ENCODE data around the gene TMIGD1. TPM values are rescaled to one million over a fixed set of nuclear protein-coding genes. Genes with fewer than 3 reads are reported as not detected.

The TMIGD1 gene
- total RNA-seq, 1 experiment from 2014 or later, result not detected

DNA sequence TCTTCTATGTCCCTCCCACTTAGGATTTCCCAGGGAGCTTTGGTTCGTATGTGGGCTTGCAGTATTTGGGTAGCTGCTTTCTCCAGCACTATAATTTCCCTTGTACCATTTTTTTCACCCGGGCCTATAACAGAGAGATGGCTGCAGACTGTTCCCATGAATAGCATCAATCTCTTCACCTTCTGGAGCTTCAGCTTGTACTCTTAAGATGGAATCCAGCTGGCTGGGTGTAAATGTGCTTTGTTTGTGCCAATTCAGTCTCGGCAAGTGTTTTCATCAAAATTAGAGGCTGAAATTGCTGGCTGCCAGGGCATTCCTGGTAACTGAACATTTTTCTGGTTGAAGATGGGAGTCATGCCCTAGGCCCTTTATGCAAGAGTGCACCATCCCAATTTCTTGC is 32.7 kb upstream of the TMIGD1 start:
- no peaks in the 10 kb centered on the region for H3K36me3 ChIP-seq (ENCODE audit: insufficient read depth, low read length)
- H4K20me1 ChIP-seq (ENCODE audit: insufficient read depth, low read depth, low read length), result no peaks in the 10 kb centered on the region

DNA sequence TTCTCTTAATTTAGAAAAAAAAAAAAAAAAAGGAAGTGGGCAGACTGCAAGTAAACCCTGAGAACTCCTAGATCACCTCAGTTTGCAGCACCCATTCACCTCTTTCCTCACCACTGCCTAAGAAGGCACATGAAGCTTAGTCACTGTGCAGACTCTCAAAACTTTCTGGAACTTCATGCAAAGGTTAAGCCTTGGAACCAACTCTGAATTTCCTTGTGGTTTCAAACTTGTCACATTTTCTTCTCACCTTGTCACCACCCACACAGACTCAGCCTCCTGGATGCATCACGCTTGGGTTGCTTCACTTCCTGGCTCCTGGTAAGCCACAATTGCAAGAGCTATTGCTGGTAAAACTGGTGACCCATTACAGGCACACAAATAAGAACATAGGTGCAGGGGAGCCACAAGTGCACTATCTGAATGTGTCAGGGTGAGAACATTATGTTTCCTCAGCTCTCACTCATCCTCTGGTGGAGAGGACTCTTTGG is 29.9 kb upstream of the TMIGD1 start:
- Histone ChIP-seq H3K4me3 (ENCODE audit: low read length) (no peak overlapping the region), H3K27ac (ENCODE audit: low read length) (no peak overlapping the region), H3K79me2 (ENCODE audit: low read length) (no peaks in the 10 kb centered on the region)

More for the DNA sequence above, 32.7 kb upstream of the TMIGD1 start:
- Histone ChIP-seq H3K9me2 (replicated peaks; ENCODE audit: insufficient read depth, low read length) (no peaks in the 10 kb centered on the region), H3K4me2 (ENCODE audit: low read depth, low read length, poor library complexity, severe bottlenecking) (no peak overlapping the region), H3K4me3 (ENCODE audit: low read length) (no peak overlapping the region), H3K9me3 (ENCODE audit: low read length) (peaks cover 4% of the 10 kb centered on the region; the same call in 1 of the 2 replicates), H3K27ac (ENCODE audit: low read length) (no peak overlapping the region), H2AFZ (ENCODE audit: low read length) (no peak overlapping the region), H3K4me1 (ENCODE audit: low read length) (peaks cover 13% of the 10 kb centered on the region), H3K79me2 (ENCODE audit: low read length) (no peaks in the 10 kb centered on the region), H3K27me3 (ENCODE audit: low read length) (no peaks in the 10 kb centered on the region), H3K9ac (ENCODE audit: low read length) (no peak overlapping the region)
- DNase-seq, result no peak

DNA sequence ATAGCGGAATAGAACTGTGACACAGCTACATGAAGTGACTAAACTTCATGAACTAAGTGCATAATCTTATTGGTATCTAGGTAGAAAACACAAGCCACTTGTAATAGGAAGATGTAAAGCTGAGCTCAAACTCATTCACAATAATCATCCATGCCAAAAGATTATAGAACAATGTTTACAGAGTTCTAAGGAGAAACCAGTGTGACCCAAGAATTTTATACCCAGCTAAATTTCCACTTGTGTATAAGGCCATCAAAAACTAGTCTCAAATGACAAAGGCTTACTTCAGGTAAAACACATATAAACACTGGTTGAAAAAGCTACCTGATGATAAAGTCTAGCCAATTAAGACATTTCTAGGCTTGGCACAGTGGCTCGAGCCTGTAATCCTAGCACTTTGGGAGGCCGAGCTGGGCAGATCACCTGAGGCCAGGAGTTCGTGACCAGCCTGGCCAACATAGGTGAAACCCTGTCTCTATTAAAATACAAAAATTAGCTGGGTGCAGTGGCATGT is 28.0 kb upstream of the TMIGD1 start:
- Histone ChIP-seq H3K79me2 (ENCODE audit: low read length) (no peaks in the 10 kb centered on the region), H3K27ac (ENCODE audit: low read length) (no peak overlapping the region), H3K9me3 (ENCODE audit: low read length) (peaks cover 4% of the 10 kb centered on the region; the same call in 1 of the 2 replicates), H2AFZ (ENCODE audit: low read length) (no peak overlapping the region), H3K4me1 (ENCODE audit: low read length) (peaks cover 13% of the 10 kb centered on the region), H3K36me3 (ENCODE audit: insufficient read depth, low read length) (no peaks in the 10 kb centered on the region), H3K9ac (ENCODE audit: low read length) (no peak overlapping the region), H3K4me3 (ENCODE audit: low read length) (no peak overlapping the region), H3K4me2 (ENCODE audit: low read depth, low read length, poor library complexity, severe bottlenecking) (no peak overlapping the region), H4K20me1 (ENCODE audit: insufficient read depth, low read depth, low read length) (no peaks in the 10 kb centered on the region), H3K27me3 (ENCODE audit: low read length) (no peaks in the 10 kb centered on the region), H3K9me2 (replicated peaks; ENCODE audit: insufficient read depth, low read length) (no peaks in the 10 kb centered on the region)
- no peak for DNase-seq

More for the DNA sequence above, 29.9 kb upstream of the TMIGD1 start:
- Histone ChIP-seq H2AFZ (ENCODE audit: low read length) (no peak overlapping the region), H3K9ac (ENCODE audit: low read length) (no peak overlapping the region), H3K4me1 (ENCODE audit: low read length) (peaks cover 13% of the 10 kb centered on the region), H3K9me2 (replicated peaks; ENCODE audit: insufficient read depth, low read length) (no peaks in the 10 kb centered on the region), H3K9me3 (ENCODE audit: low read length) (peaks cover 4% of the 10 kb centered on the region; the same call in 1 of the 2 replicates), H3K27me3 (ENCODE audit: low read length) (no peaks in the 10 kb centered on the region), H3K4me2 (ENCODE audit: low read depth, low read length, poor library complexity, severe bottlenecking) (peak overlapping the region; percentile 45), H3K36me3 (ENCODE audit: insufficient read depth, low read length) (no peaks in the 10 kb centered on the region), H4K20me1 (ENCODE audit: insufficient read depth, low read depth, low read length) (no peaks in the 10 kb centered on the region)
- peak; percentile 68 for DNase-seq

DNA sequence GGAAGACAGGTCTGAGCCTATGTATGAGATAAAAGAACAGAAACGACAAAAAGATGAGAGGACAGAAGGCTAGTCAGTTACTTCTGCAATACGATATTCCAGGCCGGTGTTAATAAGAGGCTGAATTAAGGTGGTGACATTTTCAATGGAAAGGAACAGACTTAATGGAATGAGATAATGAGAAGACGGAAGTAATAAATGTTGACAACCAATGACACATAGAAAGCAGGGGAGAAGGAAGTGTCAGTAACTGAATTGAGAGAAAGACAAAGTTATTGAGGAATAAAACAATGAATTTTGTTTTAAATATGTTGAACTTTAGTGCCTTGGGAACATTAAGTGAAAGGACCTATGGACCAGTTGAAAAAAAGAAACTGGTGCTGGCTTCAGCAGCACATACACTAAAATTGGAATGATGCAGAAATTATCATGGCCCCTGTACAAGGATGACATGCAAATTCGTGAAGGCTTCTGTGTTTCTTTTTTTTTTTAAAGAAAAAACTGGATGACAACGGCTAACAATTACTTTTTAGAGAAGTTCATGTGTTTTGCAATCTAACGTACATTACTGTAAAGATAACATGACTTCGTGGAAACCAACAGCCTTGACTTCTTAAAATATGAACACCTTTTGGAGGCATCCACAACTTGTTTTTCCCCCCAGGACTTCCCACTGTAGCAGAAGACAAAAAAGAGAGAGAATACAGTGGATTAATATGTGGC is 26.4 kb upstream of the TMIGD1 start:
- Histone ChIP-seq H4K20me1 (ENCODE audit: insufficient read depth, low read depth, low read length) (no peaks in the 10 kb centered on the region), H2AFZ (ENCODE audit: low read length) (no peak overlapping the region), H3K4me1 (ENCODE audit: low read length) (peaks cover 13% of the 10 kb centered on the region), H3K27me3 (ENCODE audit: low read length) (no peaks in the 10 kb centered on the region), H3K4me3 (ENCODE audit: low read length) (no peak overlapping the region), H3K9me3 (ENCODE audit: low read length) (peaks cover 4% of the 10 kb centered on the region; the same call in 1 of the 2 replicates), H3K9me2 (replicated peaks; ENCODE audit: insufficient read depth, low read length) (no peaks in the 10 kb centered on the region), H3K9ac (ENCODE audit: low read length) (no peak overlapping the region), H3K36me3 (ENCODE audit: insufficient read depth, low read length) (no peaks in the 10 kb centered on the region), H3K4me2 (ENCODE audit: low read depth, low read length, poor library complexity, severe bottlenecking) (no peak overlapping the region), H3K79me2 (ENCODE audit: low read length) (no peaks in the 10 kb centered on the region), H3K27ac (ENCODE audit: low read length) (no peak overlapping the region)
- DNase-seq, result no peak

DNA sequence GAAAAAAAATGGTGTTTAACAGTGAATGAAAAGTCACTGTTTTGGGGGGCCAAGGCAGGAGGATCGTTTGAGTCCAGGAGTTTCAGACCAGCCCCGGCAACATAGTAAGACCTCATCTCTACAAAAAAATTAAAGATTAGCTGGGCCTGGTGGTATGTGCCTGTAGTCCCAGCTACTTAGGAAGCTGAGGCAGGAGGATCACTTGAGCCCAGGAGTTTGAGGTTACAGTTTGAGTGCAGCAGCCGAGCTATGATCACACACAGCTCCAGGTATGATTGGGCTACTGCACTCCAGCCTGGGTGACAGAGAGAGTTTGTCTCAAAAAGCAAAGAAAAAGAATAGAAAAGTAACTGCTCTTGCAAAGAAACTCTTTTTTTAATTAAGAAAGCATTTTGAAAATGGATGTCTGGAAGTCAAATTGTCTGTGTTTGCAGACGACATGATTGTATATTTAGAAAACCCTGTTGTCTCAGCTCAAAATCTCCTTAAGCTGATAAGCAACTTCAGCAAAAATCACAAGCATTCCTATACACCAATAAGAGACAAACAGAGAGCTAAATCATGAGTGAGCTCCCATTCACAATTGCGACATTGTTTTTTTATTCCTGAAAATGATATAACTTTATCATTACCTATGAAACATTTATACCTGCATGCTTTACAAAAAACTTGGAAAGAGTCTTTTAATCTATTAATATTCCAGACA is 24.4 kb upstream of the TMIGD1 start:
- Histone ChIP-seq H3K9ac (ENCODE audit: low read length) (no peak overlapping the region), H3K4me1 (ENCODE audit: low read length) (peaks cover 2% of the 10 kb centered on the region; the same call in 1 of the 2 replicates), H3K79me2 (ENCODE audit: low read length) (no peaks in the 10 kb centered on the region), H3K4me2 (ENCODE audit: low read depth, low read length, poor library complexity, severe bottlenecking) (no peak overlapping the region), H3K4me3 (ENCODE audit: low read length) (no peak overlapping the region), H3K9me3 (ENCODE audit: low read length) (peaks cover 4% of the 10 kb centered on the region; the same call in 1 of the 2 replicates), H4K20me1 (ENCODE audit: insufficient read depth, low read depth, low read length) (no peaks in the 10 kb centered on the region), H3K36me3 (ENCODE audit: insufficient read depth, low read length) (no peaks in the 10 kb centered on the region), H3K27me3 (ENCODE audit: low read length) (0 out of 2 replicates have a peak, but pooled peaks cover 2% of the 10 kb centered on the region), H3K27ac (ENCODE audit: low read length) (no peak overlapping the region), H2AFZ (ENCODE audit: low read length) (no peak overlapping the region), H3K9me2 (replicated peaks; ENCODE audit: insufficient read depth, low read length) (no peaks in the 10 kb centered on the region)
- no peak for DNase-seq

DNA sequence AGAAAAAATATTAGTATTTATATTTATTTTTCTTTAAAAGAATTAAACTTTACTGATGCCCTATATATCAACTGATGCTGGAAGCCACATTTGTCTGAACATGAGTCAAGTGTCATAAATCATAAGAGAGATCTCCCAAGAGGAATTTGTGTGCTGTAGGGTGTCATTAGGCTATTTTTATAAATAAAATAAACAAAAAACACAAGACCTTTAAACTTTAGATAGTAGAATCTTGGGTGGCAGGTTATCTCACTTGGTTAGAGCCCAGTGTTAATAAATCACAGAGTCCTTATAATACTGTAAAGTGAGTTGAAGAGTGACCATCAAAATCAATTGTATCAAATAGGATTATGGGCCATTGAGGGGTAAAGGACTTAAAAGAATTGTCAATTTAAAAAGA is 23.6 kb upstream of the TMIGD1 start:
- Histone ChIP-seq H3K4me1 (ENCODE audit: low read length) (no peaks in the 10 kb centered on the region), H3K4me3 (ENCODE audit: low read length) (no peak overlapping the region), H3K27me3 (ENCODE audit: low read length) (0 out of 2 replicates have a peak, but pooled peaks cover 2% of the 10 kb centered on the region), H3K4me2 (ENCODE audit: low read depth, low read length, poor library complexity, severe bottlenecking) (no peak overlapping the region), H3K9me3 (ENCODE audit: low read length) (peaks cover 4% of the 10 kb centered on the region; the same call in 1 of the 2 replicates), H4K20me1 (ENCODE audit: insufficient read depth, low read depth, low read length) (no peaks in the 10 kb centered on the region), H3K9ac (ENCODE audit: low read length) (no peak overlapping the region), H2AFZ (ENCODE audit: low read length) (no peak overlapping the region), H3K36me3 (ENCODE audit: insufficient read depth, low read length) (no peaks in the 10 kb centered on the region), H3K9me2 (replicated peaks; ENCODE audit: insufficient read depth, low read length) (no peaks in the 10 kb centered on the region), H3K27ac (ENCODE audit: low read length) (no peak overlapping the region), H3K79me2 (ENCODE audit: low read length) (no peaks in the 10 kb centered on the region)
- DNase-seq, result no peak

DNA sequence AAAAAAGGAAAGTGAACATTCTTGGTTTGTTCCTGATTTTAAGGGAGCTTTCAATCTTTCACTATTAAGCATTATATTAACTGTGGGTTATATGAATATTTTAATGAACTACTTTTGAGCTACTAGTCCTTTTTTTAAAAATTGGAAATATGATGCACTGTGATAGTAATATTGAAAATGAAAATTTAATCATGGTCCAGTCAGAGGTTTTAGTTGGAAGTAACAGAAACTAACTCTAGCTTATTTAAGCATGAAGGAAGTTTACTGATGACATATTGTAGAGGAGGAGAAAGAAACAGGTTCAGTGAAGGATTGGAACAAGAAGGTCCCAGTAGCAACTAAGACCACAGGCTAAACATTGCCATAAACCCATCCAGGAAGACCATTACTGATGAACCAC is 20.8 kb upstream of the TMIGD1 start:
- no peaks in the 10 kb centered on the region for H3K36me3 ChIP-seq (ENCODE audit: insufficient read depth, low read length)
- no peaks in the 10 kb centered on the region for H3K9me3 ChIP-seq (ENCODE audit: low read length)
- 0 out of 2 replicates have a peak, but pooled peaks cover 2% of the 10 kb centered on the region for H3K27me3 ChIP-seq (ENCODE audit: low read length)
- H3K27ac ChIP-seq (ENCODE audit: low read length), result no peak overlapping the region
- no peaks in the 10 kb centered on the region for H3K79me2 ChIP-seq (ENCODE audit: low read length)
- no peak overlapping the region for H3K4me2 ChIP-seq (ENCODE audit: low read depth, low read length, poor library complexity, severe bottlenecking)
- H4K20me1 ChIP-seq (ENCODE audit: insufficient read depth, low read depth, low read length), result no peaks in the 10 kb centered on the region
- H3K9me2 ChIP-seq (replicated peaks; ENCODE audit: insufficient read depth, low read length), result no peaks in the 10 kb centered on the region
- no peak for DNase-seq
- H3K4me3 ChIP-seq (ENCODE audit: low read length), result no peak overlapping the region
- no peaks in the 10 kb centered on the region for H3K4me1 ChIP-seq (ENCODE audit: low read length)
- H3K9ac ChIP-seq (ENCODE audit: low read length), result no peak overlapping the region
- no peak overlapping the region for H2AFZ ChIP-seq (ENCODE audit: low read length)

DNA sequence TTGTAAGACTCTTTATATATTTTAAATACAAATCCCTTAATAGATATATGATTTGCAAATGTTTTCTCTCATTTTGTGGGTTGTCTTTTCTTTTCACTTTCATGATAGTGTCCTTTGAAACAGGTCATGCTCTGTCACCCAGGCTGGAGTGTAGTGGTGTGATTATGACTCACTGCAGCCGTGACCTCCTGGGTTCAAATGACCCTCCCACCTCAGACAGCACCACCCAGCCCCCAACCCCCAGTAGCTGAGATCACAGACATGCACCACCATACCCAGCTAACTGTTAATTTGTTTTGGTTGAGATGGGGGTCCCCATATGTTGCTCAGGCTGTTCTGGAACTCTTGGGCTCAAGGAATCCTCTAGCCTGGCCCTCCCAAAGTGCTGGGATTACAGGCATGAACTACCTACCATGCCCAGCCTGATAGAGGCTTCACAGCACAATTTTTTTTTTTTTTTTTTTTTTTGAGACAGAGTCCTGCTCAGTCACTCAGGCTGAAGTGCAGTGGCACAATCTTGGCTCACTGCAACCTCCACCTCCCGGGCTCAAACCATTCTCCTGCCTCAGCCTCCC is 18.5 kb upstream of the TMIGD1 start:
- Histone ChIP-seq H3K36me3 (ENCODE audit: insufficient read depth, low read length) (no peaks in the 10 kb centered on the region), H2AFZ (ENCODE audit: low read length) (no peak overlapping the region), H3K9ac (ENCODE audit: low read length) (no peak overlapping the region), H3K9me2 (replicated peaks; ENCODE audit: insufficient read depth, low read length) (no peaks in the 10 kb centered on the region), H3K4me3 (ENCODE audit: low read length) (no peak overlapping the region), H3K4me1 (ENCODE audit: low read length) (no peaks in the 10 kb centered on the region), H3K79me2 (ENCODE audit: low read length) (no peaks in the 10 kb centered on the region), H4K20me1 (ENCODE audit: insufficient read depth, low read depth, low read length) (no peaks in the 10 kb centered on the region), H3K27ac (ENCODE audit: low read length) (no peak overlapping the region), H3K4me2 (ENCODE audit: low read depth, low read length, poor library complexity, severe bottlenecking) (no peak overlapping the region), H3K9me3 (ENCODE audit: low read length) (no peaks in the 10 kb centered on the region), H3K27me3 (ENCODE audit: low read length) (0 out of 2 replicates have a peak, but pooled peaks cover 2% of the 10 kb centered on the region)
- DNase-seq, result no peak

All from Karpas-422 (cell line).